Stimulated activated CD8-positive, alpha-beta memory T cell treated with anti-CD3 and anti-CD28 coated beads, Interleukin-7, amount 100 ng/mL, for 1 hour (primary cell): ENCODE data around the gene BAIAP2L1.
"Not testable (repeated sequence)": the region's sequence is repeated elsewhere in the genome, so short reads cannot be mapped to it uniquely, and the experiment has no call there.

ENCODE experiments used
- DNase-seq, 2 donors: peaks; one replicate each; pipeline ENCODE4 v3.0.0-alpha.2; 2020; ENCODE audit warnings: low read depth in 2 of 2

Gene BAIAP2L1

GRCh38 chr7:98399462-98399861, 1.4 kb downstream of the BAIAP2L1 start:
- DNase-seq = no peak

GRCh38 chr7:98398567-98399372, 2.1 kb downstream of the BAIAP2L1 start:
- DNase-seq = no peak

- DNase-seq = no peak
Observed at GRCh38 chr7:98396768-98397167, 4.1 kb downstream of the BAIAP2L1 start.

- no peak for DNase-seq
Observed at GRCh38 chr7:98395951-98396350, 4.9 kb downstream of the BAIAP2L1 start.

- DNase-seq = no peak
Observed at GRCh38 chr7:98395481-98395880, 5.4 kb downstream of the BAIAP2L1 start.

GRCh38 chr7:98394377-98394836, 6.5 kb downstream of the BAIAP2L1 start:
- no peak for DNase-seq

GRCh38 chr7:98387544-98388226, 13.2 kb downstream of the BAIAP2L1 start:
- no peak for DNase-seq

GRCh38 chr7:98387131-98387530, 13.8 kb downstream of the BAIAP2L1 start:
- DNase-seq = no peak

- DNase-seq = not testable (repeated sequence)
Observed at GRCh38 chr7:98385532-98385931, 15.4 kb downstream of the BAIAP2L1 start.

GRCh38 chr7:98378210-98378819, 22.6 kb downstream of the BAIAP2L1 start:
- no peak for DNase-seq

GRCh38 chr7:98376711-98377110, 24.2 kb downstream of the BAIAP2L1 start:
- no peak for DNase-seq

GRCh38 chr7:98375664-98376063, 25.2 kb downstream of the BAIAP2L1 start:
- no peak for DNase-seq

- DNase-seq = no peak
Observed at GRCh38 chr7:98374285-98374680, 26.6 kb downstream of the BAIAP2L1 start.

- DNase-seq = no peak
Observed at GRCh38 chr7:98372993-98373392, 27.9 kb downstream of the BAIAP2L1 start.

GRCh38 chr7:98369726-98370125, 31.2 kb downstream of the BAIAP2L1 start:
- DNase-seq = no peak

GRCh38 chr7:98368716-98369115, 32.2 kb downstream of the BAIAP2L1 start:
- DNase-seq = no peak

- no peak for DNase-seq
Observed at GRCh38 chr7:98366562-98366938, 34.3 kb downstream of the BAIAP2L1 start.

GRCh38 chr7:98365863-98366561, 34.9 kb downstream of the BAIAP2L1 start:
- DNase-seq = no peak

- DNase-seq = no peak
Observed at GRCh38 chr7:98364220-98364619, 36.7 kb downstream of the BAIAP2L1 start.

- no peak for DNase-seq
Observed at GRCh38 chr7:98362517-98362916, 38.4 kb downstream of the BAIAP2L1 start.

- no peak for DNase-seq
Observed at GRCh38 chr7:98360221-98361130, 40.4 kb downstream of the BAIAP2L1 start.
